SK-N-SH treated with all-trans-retinoic acid at 6 μM for 48 hours (cell line): ENCODE measurements around the gene ARHGEF3.

Source experiments
- ATAC-seq: fragments of 200-7000 bp; cut with Tn5 transposase; 3 replicates; pipeline ENCODE4 v1.9.1; 2020; ENCODE audit warnings: mild to moderate bottlenecking, moderate library complexity
- ARNTL ChIP-seq: fragments of 450-650 bp; formaldehyde crosslinking; IDR thresholded peaks from 2 replicates; pipeline ENCODE4 v1.5.0; 2020; ENCODE audit warnings: low read depth, mild to moderate bottlenecking, moderate library complexity, borderline replicate concordance
- CSDC2 ChIP-seq: fragments of 250-450 bp; sonication (Bioruptor Pico); IDR thresholded peaks from 2 replicates; pipeline ENCODE4 v1.5.0; 2020; ENCODE audit warnings: mild to moderate bottlenecking, moderate library complexity
- CSRNP3 ChIP-seq: fragments of 250-450 bp; sonication (Bioruptor Pico); IDR thresholded peaks from 2 replicates; pipeline ENCODE4 v1.5.1; 2021; ENCODE audit warnings: mild to moderate bottlenecking, moderate library complexity
- ESRRG ChIP-seq: fragments of 250-450 bp; sonication (Bioruptor Pico); IDR thresholded peaks from 2 replicates; pipeline ENCODE4 v1.6.1; 2021; ENCODE audit warnings: mild to moderate bottlenecking
- GLIS3 ChIP-seq: fragments of 250-450 bp; sonication (Bioruptor Pico); IDR thresholded peaks from 2 replicates; pipeline ENCODE4 v1.5.0; 2020; ENCODE audit warnings: mild to moderate bottlenecking, moderate library complexity
- ISL1 ChIP-seq: fragments of 250-450 bp; sonication (Bioruptor Pico); IDR thresholded peaks from 2 replicates; pipeline ENCODE4 v2.1.2; 2022; ENCODE audit warnings: mild to moderate bottlenecking, moderate library complexity
- OSR1 ChIP-seq: fragments of 250-450 bp; sonication (Bioruptor Pico); IDR thresholded peaks from 2 replicates; pipeline ENCODE4 v1.8.0; 2022; ENCODE audit warnings: moderate library complexity, mild to moderate bottlenecking, inconsistent platforms
- POU6F1 ChIP-seq: fragments of 250-450 bp; sonication (Bioruptor Pico); IDR thresholded peaks from 2 replicates; pipeline ENCODE4 v1.8.0; 2021; ENCODE audit warnings: low read depth, mild to moderate bottlenecking, moderate library complexity, borderline replicate concordance
- PPARA ChIP-seq: fragments of 250-450 bp; sonication (Bioruptor Pico); IDR thresholded peaks from 2 replicates; pipeline ENCODE4 v1.5.0; 2020; ENCODE audit warnings: mild to moderate bottlenecking, borderline replicate concordance
- RARB ChIP-seq: fragments of 250-450 bp; sonication (Bioruptor Pico); IDR thresholded peaks from 2 replicates; pipeline ENCODE4 v1.8.0; 2021; ENCODE audit warnings: mild to moderate bottlenecking, moderate library complexity
- SNAI2 ChIP-seq: fragments of 250-450 bp; sonication (Bioruptor Pico); IDR thresholded peaks from 2 replicates; pipeline ENCODE4 v1.5.0; 2020; ENCODE audit warnings: mild to moderate bottlenecking, moderate library complexity
- TCF4 ChIP-seq: fragments of 250-450 bp; sonication (Bioruptor Pico); IDR thresholded peaks from 2 replicates; pipeline ENCODE4 v1.8.0; 2021; ENCODE audit warnings: mild to moderate bottlenecking, moderate library complexity, borderline replicate concordance
- TOX ChIP-seq: fragments of 250-450 bp; sonication (Bioruptor Pico); IDR thresholded peaks from 2 replicates; pipeline ENCODE4 v1.8.0; 2021; ENCODE audit warnings: mild to moderate bottlenecking, moderate library complexity, borderline replicate concordance
- ZC3H10 ChIP-seq: fragments of 250-450 bp; sonication (Bioruptor Pico); IDR thresholded peaks from 2 replicates; pipeline ENCODE4 v1.5.1; 2021; ENCODE audit warnings: mild to moderate bottlenecking, moderate library complexity
- ZFP3 ChIP-seq: fragments of 250-450 bp; sonication (Bioruptor Pico); IDR thresholded peaks from 2 replicates; pipeline ENCODE4 v1.5.0; 2020; ENCODE audit warnings: mild to moderate bottlenecking, moderate library complexity
- ZFP30 ChIP-seq: fragments of 450-650 bp; formaldehyde crosslinking; IDR thresholded peaks from 2 replicates; pipeline ENCODE4 v1.5.0; 2022; ENCODE audit warnings: mild to moderate bottlenecking, moderate library complexity
- ZNF565 ChIP-seq: fragments of 450-650 bp; formaldehyde crosslinking; conservative IDR thresholded peaks from 2 replicates; pipeline ENCODE4 v1.5.0; 2020; ENCODE audit warnings: low read depth, mild to moderate bottlenecking, moderate library complexity
- ZNF70 ChIP-seq: fragments of 450-650 bp; formaldehyde crosslinking; IDR thresholded peaks from 2 replicates; pipeline ENCODE4 v1.5.0; 2020; ENCODE audit warnings: mild to moderate bottlenecking, moderate library complexity
- ZNF8 ChIP-seq: fragments of 450-650 bp; formaldehyde crosslinking; IDR thresholded peaks from 2 replicates; pipeline ENCODE4 v1.5.0; 2020; ENCODE audit warnings: mild to moderate bottlenecking, moderate library complexity
- TF ChIP-seq, protein P1 (sequence below): fragments of 250-450 bp; sonication (Bioruptor Pico); IDR thresholded peaks from 2 replicates; pipeline ENCODE4 v1.8.0; 2020; ENCODE audit warnings: mild to moderate bottlenecking, moderate library complexity, borderline replicate concordance
- TF ChIP-seq, protein P2 (sequence below): fragments of 250-450 bp; sonication (Bioruptor Pico); IDR thresholded peaks from 2 replicates; pipeline ENCODE4 v1.5.0; 2020; ENCODE audit warnings: mild to moderate bottlenecking, moderate library complexity
- TF ChIP-seq, protein P3 (sequence below): fragments of 250-450 bp; sonication (Bioruptor Pico); IDR thresholded peaks from 2 replicates; pipeline ENCODE4 v1.5.1; 2020; ENCODE audit warnings: low read depth, mild to moderate bottlenecking, moderate library complexity

The ARHGEF3 gene

DNA sequence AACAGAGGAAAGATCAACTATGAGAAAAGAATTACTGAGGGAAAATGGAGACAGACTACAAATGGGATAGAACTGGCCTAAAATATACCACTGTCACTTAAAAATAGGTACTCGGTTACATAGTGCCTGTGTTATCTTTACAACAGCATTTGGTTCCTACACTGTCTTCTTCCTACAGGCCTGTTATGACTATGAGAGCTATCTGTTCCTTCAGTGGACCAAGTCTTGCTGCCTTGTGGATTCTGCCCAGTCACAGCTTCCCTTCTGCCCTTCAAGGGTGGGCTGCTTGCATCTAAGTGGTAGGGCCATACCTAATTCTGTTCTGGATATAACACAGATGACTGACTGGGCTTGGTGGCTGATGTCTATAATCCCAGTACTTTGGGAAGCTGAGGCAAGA, 13.8 kb upstream of the ARHGEF3 start:
- no peak for ATAC-seq

DNA sequence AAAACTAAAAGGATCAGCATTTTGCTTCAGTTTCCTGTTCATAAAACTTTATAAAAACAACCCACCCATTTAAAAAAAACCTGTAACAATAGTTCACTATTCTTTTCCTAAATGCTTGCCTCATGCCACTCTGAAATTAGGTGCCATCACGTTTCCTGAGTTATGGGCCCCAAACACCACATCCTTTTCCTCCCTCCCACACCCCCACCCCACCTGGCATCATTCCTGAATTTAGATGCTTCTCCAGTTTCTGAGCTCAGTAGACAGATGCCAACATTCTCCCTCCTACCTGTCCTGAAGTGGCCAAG, 11.9 kb upstream of the ARHGEF3 start:
- TF ChIP-seq ZNF8 (CRISPR knock-in tag) (no peak), ISL1 (CRISPR knock-in tag) (no peak), ZNF70 (CRISPR knock-in tag) (no peak), SNAI2 (CRISPR knock-in tag) (no peak), POU6F1 (CRISPR knock-in tag) (no peak), ZFP3 (no peak), ZC3H10 (CRISPR knock-in tag) (no peak), PPARA (CRISPR knock-in tag) (no peak), ESRRG (CRISPR knock-in tag) (no peak), TOX (CRISPR knock-in tag) (no peak), TCF4 (no peak), OSR1 (CRISPR knock-in tag) (no peak)
- TF ChIP-seq, protein P1, sequence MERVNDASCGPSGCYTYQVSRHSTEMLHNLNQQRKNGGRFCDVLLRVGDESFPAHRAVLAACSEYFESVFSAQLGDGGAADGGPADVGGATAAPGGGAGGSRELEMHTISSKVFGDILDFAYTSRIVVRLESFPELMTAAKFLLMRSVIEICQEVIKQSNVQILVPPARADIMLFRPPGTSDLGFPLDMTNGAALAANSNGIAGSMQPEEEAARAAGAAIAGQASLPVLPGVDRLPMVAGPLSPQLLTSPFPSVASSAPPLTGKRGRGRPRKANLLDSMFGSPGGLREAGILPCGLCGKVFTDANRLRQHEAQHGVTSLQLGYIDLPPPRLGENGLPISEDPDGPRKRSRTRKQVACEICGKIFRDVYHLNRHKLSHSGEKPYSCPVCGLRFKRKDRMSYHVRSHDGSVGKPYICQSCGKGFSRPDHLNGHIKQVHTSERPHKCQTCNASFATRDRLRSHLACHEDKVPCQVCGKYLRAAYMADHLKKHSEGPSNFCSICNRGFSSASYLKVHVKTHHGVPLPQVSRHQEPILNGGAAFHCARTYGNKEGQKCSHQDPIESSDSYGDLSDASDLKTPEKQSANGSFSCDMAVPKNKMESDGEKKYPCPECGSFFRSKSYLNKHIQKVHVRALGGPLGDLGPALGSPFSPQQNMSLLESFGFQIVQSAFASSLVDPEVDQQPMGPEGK (CRISPR knock-in tag): no peak
- no peak for ATAC-seq

More for the DNA sequence above, 13.8 kb upstream of the ARHGEF3 start:
- TF ChIP-seq ZFP30 (no peak), RARB (CRISPR knock-in tag) (no peak), ZNF70 (CRISPR knock-in tag) (no peak), ZNF8 (CRISPR knock-in tag) (no peak), ESRRG (CRISPR knock-in tag) (no peak), GLIS3 (CRISPR knock-in tag) (no peak), POU6F1 (CRISPR knock-in tag) (no peak), CSRNP3 (CRISPR knock-in tag) (no peak), ZNF565 (CRISPR knock-in tag) (no peak), ARNTL (CRISPR knock-in tag) (no peak), ZC3H10 (CRISPR knock-in tag) (no peak), TCF4 (no peak), CSDC2 (CRISPR knock-in tag) (no peak)
- TF ChIP-seq, protein P2, sequence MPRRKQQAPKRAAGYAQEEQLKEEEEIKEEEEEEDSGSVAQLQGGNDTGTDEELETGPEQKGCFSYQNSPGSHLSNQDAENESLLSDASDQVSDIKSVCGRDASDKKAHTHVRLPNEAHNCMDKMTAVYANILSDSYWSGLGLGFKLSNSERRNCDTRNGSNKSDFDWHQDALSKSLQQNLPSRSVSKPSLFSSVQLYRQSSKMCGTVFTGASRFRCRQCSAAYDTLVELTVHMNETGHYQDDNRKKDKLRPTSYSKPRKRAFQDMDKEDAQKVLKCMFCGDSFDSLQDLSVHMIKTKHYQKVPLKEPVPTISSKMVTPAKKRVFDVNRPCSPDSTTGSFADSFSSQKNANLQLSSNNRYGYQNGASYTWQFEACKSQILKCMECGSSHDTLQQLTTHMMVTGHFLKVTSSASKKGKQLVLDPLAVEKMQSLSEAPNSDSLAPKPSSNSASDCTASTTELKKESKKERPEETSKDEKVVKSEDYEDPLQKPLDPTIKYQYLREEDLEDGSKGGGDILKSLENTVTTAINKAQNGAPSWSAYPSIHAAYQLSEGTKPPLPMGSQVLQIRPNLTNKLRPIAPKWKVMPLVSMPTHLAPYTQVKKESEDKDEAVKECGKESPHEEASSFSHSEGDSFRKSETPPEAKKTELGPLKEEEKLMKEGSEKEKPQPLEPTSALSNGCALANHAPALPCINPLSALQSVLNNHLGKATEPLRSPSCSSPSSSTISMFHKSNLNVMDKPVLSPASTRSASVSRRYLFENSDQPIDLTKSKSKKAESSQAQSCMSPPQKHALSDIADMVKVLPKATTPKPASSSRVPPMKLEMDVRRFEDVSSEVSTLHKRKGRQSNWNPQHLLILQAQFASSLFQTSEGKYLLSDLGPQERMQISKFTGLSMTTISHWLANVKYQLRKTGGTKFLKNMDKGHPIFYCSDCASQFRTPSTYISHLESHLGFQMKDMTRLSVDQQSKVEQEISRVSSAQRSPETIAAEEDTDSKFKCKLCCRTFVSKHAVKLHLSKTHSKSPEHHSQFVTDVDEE (CRISPR knock-in tag): no peak
- TF ChIP-seq, protein P3, sequence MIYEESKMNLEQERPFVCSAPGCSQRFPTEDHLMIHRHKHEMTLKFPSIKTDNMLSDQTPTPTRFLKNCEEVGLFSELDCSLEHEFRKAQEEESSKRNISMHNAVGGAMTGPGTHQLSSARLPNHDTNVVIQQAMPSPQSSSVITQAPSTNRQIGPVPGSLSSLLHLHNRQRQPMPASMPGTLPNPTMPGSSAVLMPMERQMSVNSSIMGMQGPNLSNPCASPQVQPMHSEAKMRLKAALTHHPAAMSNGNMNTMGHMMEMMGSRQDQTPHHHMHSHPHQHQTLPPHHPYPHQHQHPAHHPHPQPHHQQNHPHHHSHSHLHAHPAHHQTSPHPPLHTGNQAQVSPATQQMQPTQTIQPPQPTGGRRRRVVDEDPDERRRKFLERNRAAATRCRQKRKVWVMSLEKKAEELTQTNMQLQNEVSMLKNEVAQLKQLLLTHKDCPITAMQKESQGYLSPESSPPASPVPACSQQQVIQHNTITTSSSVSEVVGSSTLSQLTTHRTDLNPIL (CRISPR knock-in tag): no peak
